A673 (cell line): ENCODE results near the gene TSPOAP1.

ENCODE experiments used
- CTCF ChIP-seq: fragments of 300-800, 200-600 bp; sonication (generic); conservative IDR thresholded peaks from 2 replicates; pipeline ENCODE4 v1.5.1; 2017; ENCODE audit warnings: low read depth, mild to moderate bottlenecking, antibody characterized with exemption, low read length, moderate library complexity, mixed read lengths
- EZH2 ChIP-seq: fragments of 200-600 bp; sonication (generic); IDR thresholded peaks from 2 replicates; pipeline ENCODE4 v1.6.1; 2017; ENCODE audit warnings: borderline replicate concordance, low read depth, mild to moderate bottlenecking, mixed read lengths, antibody characterized with exemption, low read length; ENCODE audit not compliant: poor library complexity, severe bottlenecking

- TF ChIP-seq EZH2: no peak
- no peak for TF ChIP-seq CTCF
Observed at GRCh38 chr17:58305626-58306025, 23.0 kb downstream of the TSPOAP1 start.
